OCI-LY3 (cell line): ENCODE data around the gene ANKS1A.

Experiments used
- H2AFZ ChIP-seq: fragments of 200-600, 300-600 bp; shearing (Covaris generic); 2 replicates; pipeline ENCODE4 v1.6.0; 2014; ENCODE audit warnings: antibody characterized with exemption, low read depth, low read length
- H3K27ac ChIP-seq: fragments of 200-600, 300-600 bp; sonication (generic); 2 replicates; pipeline ENCODE4 v1.5.1; 2014; ENCODE audit warnings: mild to moderate bottlenecking, low read length, moderate library complexity, mixed read lengths
- H3K27me3 ChIP-seq: fragments of 200-600, 300-600 bp; sonication (generic); 2 replicates; pipeline ENCODE4 v1.6.1; 2014; ENCODE audit warnings: low read depth, low read length, mixed read lengths
- H3K36me3 ChIP-seq: fragments of 200-600, 300-600 bp; sonication (generic); replicated peaks from 2 replicates; pipeline ENCODE3; 2014; ENCODE audit warnings: low read depth, low read length, mixed read lengths
- H3K4me1 ChIP-seq: fragments of 300-600, 200-600 bp; sonication (generic); 2 replicates; pipeline ENCODE4 v1.6.1; 2014; ENCODE audit warnings: low read length, mixed read lengths
- H3K4me2 ChIP-seq: fragments of 200-600, 300-600 bp; sonication (generic); 2 replicates; pipeline ENCODE4 v1.6.1; 2014; ENCODE audit warnings: low read length, mixed read lengths
- H3K4me3 ChIP-seq: fragments of 300-600, 200-600 bp; sonication (generic); 2 replicates; pipeline ENCODE4 v1.5.1; 2014; ENCODE audit warnings: antibody characterized with exemption, mild to moderate bottlenecking, low read length, moderate library complexity
- H3K79me2 ChIP-seq: fragments of 300-600, 200-600 bp; shearing (Covaris generic); 2 replicates; pipeline ENCODE4 v1.6.1; 2014; ENCODE audit warnings: mild to moderate bottlenecking, low read length, mixed read lengths
- H3K9ac ChIP-seq: fragments of 300-600, 200-600 bp; shearing (Covaris generic); 2 replicates; pipeline ENCODE4 v1.6.0; 2014; ENCODE audit warnings: mild to moderate bottlenecking, low read length, moderate library complexity
- H3K9me3 ChIP-seq: fragments of 200-600, 300-600 bp; shearing (Covaris generic); 2 replicates; pipeline ENCODE4 v1.6.1; 2014; ENCODE audit warnings: low read length, mixed read lengths; ENCODE audit not compliant: insufficient read depth
- H4K20me1 ChIP-seq: fragments of 200-600, 300-600 bp; sonication (generic); 2 replicates; pipeline ENCODE4 v1.6.1; 2016; ENCODE audit warnings: low read length, mixed read lengths; ENCODE audit not compliant: insufficient read depth
- EZH2phosphoT487 ChIP-seq: fragments of 200-600 bp; shearing (Covaris generic); IDR thresholded peaks from 2 replicates; pipeline ENCODE4 v1.6.1; 2018; ENCODE audit warnings: antibody characterized with exemption, mixed run types, low read depth
- TF ChIP-seq, protein P1 (sequence below): fragments of 200-600, 300-600 bp; sonication (generic); IDR thresholded peaks from 2 replicates; pipeline ENCODE4 v1.5.1; 2014; ENCODE audit warnings: antibody characterized with exemption, low read length, low read depth

The ANKS1A gene

DNA sequence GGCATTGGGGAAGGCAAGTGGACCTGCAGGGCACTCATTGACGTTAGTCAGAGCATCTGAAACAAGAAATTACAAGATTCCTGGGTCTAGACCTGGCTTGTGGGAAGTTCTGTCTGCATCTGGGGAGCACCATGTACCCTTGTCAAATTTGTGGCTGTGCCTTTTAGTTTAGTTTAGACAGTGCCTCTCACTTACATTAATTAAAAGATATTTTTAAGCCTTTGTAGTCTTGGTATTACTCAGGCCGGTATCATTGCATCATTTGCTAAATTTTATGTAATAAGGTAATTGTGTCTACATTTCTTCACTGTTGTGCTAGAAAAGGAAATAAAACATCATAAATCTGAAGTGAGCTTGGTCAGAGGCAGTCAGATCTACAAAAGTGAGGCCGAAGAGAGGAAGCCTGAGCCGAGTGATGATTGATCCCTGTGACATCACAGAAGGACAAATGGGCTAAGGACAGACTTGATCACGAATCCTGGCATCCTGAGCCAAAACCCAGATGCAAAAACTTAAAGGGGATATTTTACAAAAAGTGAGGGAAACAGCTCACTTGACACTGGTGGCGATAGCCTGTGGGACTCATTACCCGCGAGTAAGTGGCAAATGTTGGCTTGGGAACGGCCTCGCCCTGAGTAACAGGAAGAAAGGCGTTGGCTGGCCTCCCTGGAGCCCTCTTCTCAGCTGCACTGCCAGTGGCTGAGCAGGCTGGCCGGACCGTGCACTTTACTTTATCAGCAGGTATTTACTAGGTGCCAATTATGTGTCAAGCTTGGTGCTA, 145.5 kb downstream of the ANKS1A start:
- Histone ChIP-seq H3K36me3 (no peaks in the 10 kb centered on the region), H4K20me1 (no peaks in the 10 kb centered on the region), H3K9ac (no peak overlapping the region), H2AFZ (no peak overlapping the region), H3K4me2 (peak overlapping the region; percentile 55), H3K9me3 (no peaks in the 10 kb centered on the region), H3K27ac (peak overlapping the region; percentile 36; the same call in 1 of the 2 replicates), H3K79me2 (no peaks in the 10 kb centered on the region), H3K4me3 (no peak overlapping the region; the same call in 1 of the 2 replicates), H3K4me1 (peaks cover 19% of the 10 kb centered on the region), H3K27me3 (no peaks in the 10 kb centered on the region)
- TF ChIP-seq, protein P1, sequence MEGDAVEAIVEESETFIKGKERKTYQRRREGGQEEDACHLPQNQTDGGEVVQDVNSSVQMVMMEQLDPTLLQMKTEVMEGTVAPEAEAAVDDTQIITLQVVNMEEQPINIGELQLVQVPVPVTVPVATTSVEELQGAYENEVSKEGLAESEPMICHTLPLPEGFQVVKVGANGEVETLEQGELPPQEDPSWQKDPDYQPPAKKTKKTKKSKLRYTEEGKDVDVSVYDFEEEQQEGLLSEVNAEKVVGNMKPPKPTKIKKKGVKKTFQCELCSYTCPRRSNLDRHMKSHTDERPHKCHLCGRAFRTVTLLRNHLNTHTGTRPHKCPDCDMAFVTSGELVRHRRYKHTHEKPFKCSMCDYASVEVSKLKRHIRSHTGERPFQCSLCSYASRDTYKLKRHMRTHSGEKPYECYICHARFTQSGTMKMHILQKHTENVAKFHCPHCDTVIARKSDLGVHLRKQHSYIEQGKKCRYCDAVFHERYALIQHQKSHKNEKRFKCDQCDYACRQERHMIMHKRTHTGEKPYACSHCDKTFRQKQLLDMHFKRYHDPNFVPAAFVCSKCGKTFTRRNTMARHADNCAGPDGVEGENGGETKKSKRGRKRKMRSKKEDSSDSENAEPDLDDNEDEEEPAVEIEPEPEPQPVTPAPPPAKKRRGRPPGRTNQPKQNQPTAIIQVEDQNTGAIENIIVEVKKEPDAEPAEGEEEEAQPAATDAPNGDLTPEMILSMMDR: no peak
- no peak for TF ChIP-seq EZH2phosphoT487

DNA sequence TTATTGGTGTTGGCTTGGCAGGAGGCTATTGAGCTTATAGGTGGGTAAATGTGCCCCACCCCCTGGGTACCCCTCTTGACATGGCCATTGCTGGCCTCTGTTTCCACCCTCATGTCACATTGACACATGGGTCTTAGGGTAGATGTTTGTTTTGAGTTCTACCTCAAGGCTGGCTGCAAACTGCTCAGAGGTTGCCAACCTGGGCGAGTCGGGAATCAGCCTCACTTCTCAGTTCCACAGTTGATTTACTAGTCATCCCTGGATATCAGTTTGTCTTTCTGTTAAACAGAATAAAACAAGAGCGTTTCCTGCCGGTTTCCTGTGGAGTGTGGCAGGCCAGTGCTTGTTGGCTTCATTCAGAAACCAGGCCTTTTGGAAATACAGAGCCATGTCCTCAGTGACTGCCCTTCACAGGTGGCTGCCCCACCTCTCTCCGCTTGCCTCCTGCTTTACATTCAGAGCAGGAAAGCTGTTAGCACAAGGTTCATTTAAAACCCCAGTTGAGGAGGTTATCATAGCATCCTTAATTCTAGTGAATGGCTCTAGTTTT, 146.5 kb downstream of the ANKS1A start:
- Histone ChIP-seq H3K27ac (no peak overlapping the region), H3K9me3 (no peaks in the 10 kb centered on the region), H3K27me3 (no peaks in the 10 kb centered on the region), H3K4me3 (no peak overlapping the region), H3K79me2 (no peaks in the 10 kb centered on the region), H3K36me3 (no peaks in the 10 kb centered on the region), H3K9ac (no peak overlapping the region), H4K20me1 (no peaks in the 10 kb centered on the region), H2AFZ (no peak overlapping the region), H3K4me2 (no peak overlapping the region), H3K4me1 (peaks cover 19% of the 10 kb centered on the region)
- TF ChIP-seq, protein P1: no peak
- no peak for TF ChIP-seq EZH2phosphoT487

DNA sequence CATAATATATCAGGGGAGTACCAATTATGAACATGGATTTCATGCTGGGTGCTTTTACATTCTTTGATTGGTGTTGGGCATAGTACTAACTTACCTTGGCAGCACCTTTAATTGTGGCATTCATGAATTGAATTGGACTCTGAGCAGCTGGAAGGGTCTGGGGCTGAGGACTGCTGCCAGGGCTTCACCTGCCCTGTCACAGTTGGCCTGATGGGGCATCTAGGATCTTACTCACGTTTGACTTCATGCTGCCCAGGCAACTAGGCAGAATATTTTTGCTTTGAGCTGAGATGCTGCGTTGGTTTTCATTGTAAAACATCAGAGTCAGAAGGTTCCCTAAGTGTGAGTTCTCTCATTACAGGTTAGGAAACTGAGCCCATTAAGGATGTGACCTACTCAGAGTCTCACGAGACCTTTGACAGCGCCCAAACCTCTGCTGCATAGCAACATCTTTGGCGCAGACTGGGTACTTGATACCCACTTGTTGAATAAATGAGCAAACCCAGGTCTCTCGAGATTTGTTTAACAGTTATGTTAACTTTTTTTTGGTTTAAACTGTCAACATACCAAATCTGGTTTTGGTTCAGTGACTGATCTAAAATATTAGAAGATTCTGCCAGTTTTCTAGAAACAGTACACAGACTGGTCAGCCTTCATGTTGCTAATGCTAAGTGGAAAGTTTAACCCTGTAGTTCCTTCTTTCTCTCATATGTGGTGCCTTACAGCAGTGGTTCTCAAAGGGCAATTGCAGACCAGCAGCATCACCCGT, 147.2 kb downstream of the ANKS1A start:
- H3K79me2 ChIP-seq: no peaks in the 10 kb centered on the region
- no peak overlapping the region for H3K4me2 ChIP-seq
- H3K4me3 ChIP-seq: no peak overlapping the region
- H4K20me1 ChIP-seq: no peaks in the 10 kb centered on the region
- H3K9me3 ChIP-seq: no peaks in the 10 kb centered on the region
- no peak overlapping the region for H3K27ac ChIP-seq
- H3K36me3 ChIP-seq: no peaks in the 10 kb centered on the region
- H3K9ac ChIP-seq: no peak overlapping the region
- no peak overlapping the region for H2AFZ ChIP-seq
- no peaks in the 10 kb centered on the region for H3K27me3 ChIP-seq
- H3K4me1 ChIP-seq: peaks cover 19% of the 10 kb centered on the region
- TF ChIP-seq, protein P1: no peak
- no peak for TF ChIP-seq EZH2phosphoT487
